HCT116 (cell line): ENCODE data around the gene PLS3.

ENCODE experiments used
- SP1 ChIP-seq: IDR thresholded peaks from 2 replicates; pipeline ENCODE4 v1.6.1; 2012; ENCODE audit warnings: low read depth
- TF ChIP-seq, protein P1 (sequence below), 3 experiments: fragments of 200-600 bp in 1 of 3; sonication (generic) in 1 of 3; IDR thresholded peaks in 2 of 3; conservative IDR thresholded peaks in 1 of 3; 2 replicates each; pipeline ENCODE4 v1.5.1; 2012 to 2017; ENCODE audit warnings: low read depth in 2 of 3, low read length in 2 of 3, antibody characterized with exemption in 1 of 3, borderline replicate concordance in 1 of 3, control low read depth in 1 of 3, mild to moderate bottlenecking in 1 of 3, mixed read lengths in 1 of 3, mixed run types in 1 of 3, moderate library complexity in 1 of 3; ENCODE audit not compliant: insufficient read depth in 1 of 3

DNA sequence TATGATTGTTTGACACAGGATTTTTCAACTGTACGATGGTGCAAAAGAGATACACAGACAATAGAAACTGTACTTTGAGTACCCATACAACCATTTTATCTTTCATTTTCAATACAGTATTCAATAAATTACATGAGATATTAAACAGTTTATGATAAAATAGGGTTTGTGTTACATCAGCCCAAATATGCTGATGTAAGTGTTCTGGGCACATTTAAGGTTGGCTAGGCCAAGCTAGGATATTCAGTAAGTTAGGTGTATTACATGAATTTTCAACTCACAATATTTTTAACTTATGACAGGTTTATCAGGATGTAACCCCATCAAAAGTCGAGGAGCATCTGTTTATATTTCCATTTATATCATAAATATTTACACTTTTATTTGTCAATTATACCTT, 42.9 kb upstream of the PLS3 start:
- TF ChIP-seq SP1 = no peak
- TF ChIP-seq, protein P1, sequence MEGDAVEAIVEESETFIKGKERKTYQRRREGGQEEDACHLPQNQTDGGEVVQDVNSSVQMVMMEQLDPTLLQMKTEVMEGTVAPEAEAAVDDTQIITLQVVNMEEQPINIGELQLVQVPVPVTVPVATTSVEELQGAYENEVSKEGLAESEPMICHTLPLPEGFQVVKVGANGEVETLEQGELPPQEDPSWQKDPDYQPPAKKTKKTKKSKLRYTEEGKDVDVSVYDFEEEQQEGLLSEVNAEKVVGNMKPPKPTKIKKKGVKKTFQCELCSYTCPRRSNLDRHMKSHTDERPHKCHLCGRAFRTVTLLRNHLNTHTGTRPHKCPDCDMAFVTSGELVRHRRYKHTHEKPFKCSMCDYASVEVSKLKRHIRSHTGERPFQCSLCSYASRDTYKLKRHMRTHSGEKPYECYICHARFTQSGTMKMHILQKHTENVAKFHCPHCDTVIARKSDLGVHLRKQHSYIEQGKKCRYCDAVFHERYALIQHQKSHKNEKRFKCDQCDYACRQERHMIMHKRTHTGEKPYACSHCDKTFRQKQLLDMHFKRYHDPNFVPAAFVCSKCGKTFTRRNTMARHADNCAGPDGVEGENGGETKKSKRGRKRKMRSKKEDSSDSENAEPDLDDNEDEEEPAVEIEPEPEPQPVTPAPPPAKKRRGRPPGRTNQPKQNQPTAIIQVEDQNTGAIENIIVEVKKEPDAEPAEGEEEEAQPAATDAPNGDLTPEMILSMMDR (IDR thresholded peaks at IDR 0.05 in 2 of 3, conservative IDR thresholded peaks at IDR 0.05 in 1 of 3; ENCODE audit: borderline replicate concordance in 1 of 3, insufficient read depth in 1 of 3, low read depth in 2 of 3, low read length in 2 of 3) = no peak
